A673 (cell line): ENCODE results near the gene DMXL2. TPM values are rescaled to one million over a fixed set of nuclear protein-coding genes. Genes with fewer than 3 reads are reported as not detected.

Experiments
- BruUV-seq: library from RNA; stranded (reverse); fragments of 400-500 nt; replicated peaks from 2 replicates; lab custom pipeline; 2021; lab: Mats Ljungman, UMichigan
- CTCF ChIA-PET: fragments of 300-600 bp; sonication (Branson Sonifier 250); formaldehyde crosslinking; loops from one replicate; lab custom pipeline; 2022; ENCODE audit warnings: antibody characterized with exemption; lab: Charles Lee
- POLR2A ChIA-PET: fragments of 300-600 bp; sonication (Branson Sonifier 250); formaldehyde crosslinking; loops from one replicate; lab custom pipeline; 2022; ENCODE audit warnings: antibody characterized with exemption; ENCODE audit not compliant: low non-redundant PET; lab: Charles Lee
- DNase-seq: peaks from one replicate; pipeline ENCODE4 v3.0.0-alpha.2; 2015; ENCODE audit warnings: low spot score
- H3K27ac ChIP-seq: fragments of 200-600 bp; sonication (generic); 2 replicates; pipeline ENCODE4 v1.5.1; 2016; ENCODE audit warnings: mixed run types, low read depth, mild to moderate bottlenecking, mixed read lengths, antibody characterized with exemption, low read length; ENCODE audit not compliant: poor library complexity, severe bottlenecking
- H3K27me3 ChIP-seq: fragments of 200-600 bp; sonication (generic); replicated peaks from 2 replicates; pipeline ENCODE4 v1.6.1; 2017; ENCODE audit warnings: mixed run types, low read depth, mild to moderate bottlenecking, mixed read lengths, antibody characterized with exemption, low read length; ENCODE audit not compliant: insufficient read depth, poor library complexity
- H3K36me3 ChIP-seq: fragments of 200-600 bp; sonication (generic); 2 replicates; pipeline ENCODE4 v1.6.1; 2016; ENCODE audit warnings: mixed run types, mild to moderate bottlenecking, mixed read lengths, antibody characterized with exemption, low read length; ENCODE audit not compliant: insufficient read depth, poor library complexity, severe bottlenecking
- H3K4me1 ChIP-seq: fragments of 200-600 bp; sonication (generic); 2 replicates; pipeline ENCODE4 v1.6.1; 2017; ENCODE audit warnings: mixed run types, mild to moderate bottlenecking, mixed read lengths, antibody characterized with exemption, low read length; ENCODE audit not compliant: insufficient read depth, poor library complexity, severe bottlenecking
- H3K4me3 ChIP-seq: fragments of 200-600 bp; sonication (generic); 2 replicates; pipeline ENCODE4 v1.5.1; 2016; ENCODE audit warnings: low read depth, mixed run types, mild to moderate bottlenecking, mixed read lengths, low read length; ENCODE audit not compliant: poor library complexity, severe bottlenecking
- H3K9me3 ChIP-seq: fragments of 200-600 bp; sonication (generic); 2 replicates; pipeline ENCODE4 v1.6.1; 2016; ENCODE audit warnings: mixed run types, low read depth, mild to moderate bottlenecking, mixed read lengths, antibody characterized with exemption, low read length; ENCODE audit not compliant: poor library complexity, severe bottlenecking
- CTCF ChIP-seq: fragments of 300-800, 200-600 bp; sonication (generic); conservative IDR thresholded peaks from 2 replicates; pipeline ENCODE4 v1.5.1; 2017; ENCODE audit warnings: low read depth, mild to moderate bottlenecking, antibody characterized with exemption, low read length, moderate library complexity, mixed read lengths
- EZH2 ChIP-seq: fragments of 200-600 bp; sonication (generic); IDR thresholded peaks from 2 replicates; pipeline ENCODE4 v1.6.1; 2017; ENCODE audit warnings: borderline replicate concordance, low read depth, mild to moderate bottlenecking, mixed read lengths, antibody characterized with exemption, low read length; ENCODE audit not compliant: poor library complexity, severe bottlenecking
- intact Hi-C: fragments of 100-400 bp; cut with micrococcal nuclease; formaldehyde crosslinking; loops from one replicate; pipeline ENCODE4 v1.10.0; 2022; ENCODE audit not compliant: unreplicated experiment
- total RNA-seq: library from RNA; stranded (reverse); gene quantifications from 2 replicates; pipeline ENCODE4 v1.2.3, GENCODE V29; 2021

The DMXL2 gene
- total RNA-seq, 1 experiment from 2014 or later, result 23.2 TPM

DNA sequence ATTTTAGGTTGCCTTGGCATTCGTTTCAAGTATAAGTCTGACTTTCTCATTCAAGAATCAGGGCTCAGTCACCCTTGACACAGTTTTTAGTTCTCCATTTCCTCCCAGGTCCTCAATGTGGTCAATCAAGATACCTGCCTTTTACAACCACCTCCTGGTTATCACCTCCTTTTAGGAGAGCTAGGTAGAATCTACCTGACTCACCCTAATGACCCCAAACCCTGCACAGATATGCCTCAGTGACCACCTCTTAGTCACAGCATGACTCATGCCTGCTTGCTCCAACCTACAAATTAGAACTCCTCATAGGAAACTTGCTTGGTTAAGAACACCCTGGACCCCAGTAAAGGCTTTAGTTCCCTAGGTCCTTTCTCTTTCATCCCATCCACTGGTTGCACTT, 22.5 kb downstream of the DMXL2 start:
- TF ChIP-seq EZH2 (no peak), CTCF (no peak)
- ChIA-PET POLR2A (no interaction called here), CTCF (no interaction called here)
- DNase-seq, result no peak
- no peaks in the 10 kb centered on the region for H3K4me1 ChIP-seq
- no peaks in the 10 kb centered on the region for H3K9me3 ChIP-seq
- H3K27me3 ChIP-seq, result no peaks in the 10 kb centered on the region
- intact Hi-C loops, result no loop called here
- no peak overlapping the region for H3K27ac ChIP-seq
- no TSS peak for BruUV-seq
- no peak overlapping the region for H3K4me3 ChIP-seq
- H3K36me3 ChIP-seq, result no peaks in the 10 kb centered on the region

DNA sequence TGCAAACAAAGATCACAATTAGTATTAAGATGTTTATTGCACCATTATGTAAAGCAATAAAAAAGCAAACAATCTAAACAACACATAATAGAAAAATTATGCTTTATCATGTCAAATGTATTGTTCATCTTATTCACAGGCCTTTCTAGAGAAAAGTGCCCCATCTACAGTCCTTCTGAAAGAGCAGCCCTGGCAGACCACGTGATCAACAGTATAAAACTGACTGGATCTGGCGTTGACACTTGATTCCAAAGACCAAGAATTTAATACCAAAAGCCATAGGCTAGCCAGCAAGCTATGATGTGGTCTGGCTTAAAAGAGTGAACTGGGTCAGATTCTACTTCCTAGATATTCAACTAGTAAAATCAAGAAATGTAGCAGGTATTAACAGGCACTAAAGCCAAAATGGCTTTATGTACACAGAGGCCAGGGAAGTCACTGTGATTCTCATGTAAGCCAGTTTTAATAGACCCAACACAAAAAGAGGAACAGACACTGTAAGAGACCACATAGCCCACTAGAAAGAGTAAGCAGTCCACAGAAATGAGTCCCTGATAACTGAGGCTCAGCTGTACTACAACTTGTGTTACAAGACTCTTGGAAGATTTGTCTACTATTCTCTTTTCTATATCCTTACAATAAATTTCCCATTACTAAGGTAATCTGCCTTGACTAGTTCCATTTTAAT, 32.5 kb downstream of the DMXL2 start:
- ChIA-PET CTCF (no interaction called here), POLR2A (no interaction called here)
- Histone ChIP-seq H3K27ac (no peak overlapping the region), H3K4me3 (no peak overlapping the region), H3K36me3 (no peaks in the 10 kb centered on the region), H3K27me3 (no peaks in the 10 kb centered on the region), H3K9me3 (peaks cover 8% of the 10 kb centered on the region), H3K4me1 (no peaks in the 10 kb centered on the region)
- intact Hi-C loops, result no loop called here
- no peak for DNase-seq
- TF ChIP-seq EZH2, result no peak
- TF ChIP-seq CTCF, result no peak
- BruUV-seq, result no TSS peak

- Histone ChIP-seq H3K4me3 (no peak overlapping the region), H3K9me3 (peaks cover 8% of the 10 kb centered on the region), H3K36me3 (no peaks in the 10 kb centered on the region), H3K27ac (no peak overlapping the region), H3K27me3 (no peaks in the 10 kb centered on the region), H3K4me1 (no peaks in the 10 kb centered on the region)
- intact Hi-C loops, result no loop called here
- BruUV-seq, result no TSS peak
- DNase-seq, result no peak
- ChIA-PET CTCF (no interaction called here), POLR2A (no interaction called here)
- TF ChIP-seq EZH2 (no peak), CTCF (no peak)
Measured at GRCh38 chr15:51588966-51589365, 33.6 kb downstream of the DMXL2 start.
